ENCODE measurements around the gene TICRR. TPM values are rescaled to one million over a fixed set of nuclear protein-coding genes. Genes with fewer than 3 reads are reported as not detected.

The TICRR gene
- total and polyA plus RNA-seq, 4 donors, result under 0.01 to 7.3 (median 0.15) TPM

- no peak for DNase-seq (ENCODE audit: low spot score)
- Histone ChIP-seq H3K4me3 (ENCODE audit: low read depth in 1 of 3, low read length in 3 of 3) (no peak overlapping the region), H3K36me3 (ENCODE audit: control insufficient read depth in 4 of 4, insufficient read depth in 3 of 4, low read depth in 1 of 4, low read length in 3 of 4) (no peaks in the 10 kb centered on the region), H3K27me3 (ENCODE audit: control insufficient read depth in 4 of 4, insufficient read depth in 4 of 4, low read length in 3 of 4) (no peaks in the 10 kb centered on the region), H3K9ac (ENCODE audit: low read depth in 1 of 2, low read length in 2 of 2) (no peak overlapping the region), H3K4me1 (ENCODE audit: control insufficient read depth in 4 of 4, insufficient read depth in 4 of 4, low read length in 3 of 4) (no peaks in the 10 kb centered on the region), H3K27ac (ENCODE audit: low read depth in 1 of 2, low read length in 2 of 2) (no peak overlapping the region), H3K9me3 (ENCODE audit: control insufficient read depth in 4 of 4, low read length in 3 of 4) (no peaks in the 10 kb centered on the region)
- WGBS, result 97% methylated on average over 4 of the region's 4 CpGs
- no peak for TF ChIP-seq TAF1 (conservative IDR thresholded peaks at IDR 0.05)
- TF ChIP-seq ZBTB33 (IDR thresholded peaks at IDR 0.05), result no peak
- TF ChIP-seq JUND (IDR thresholded peaks at IDR 0.05), result no peak
- TF ChIP-seq FOXA1 (IDR thresholded peaks at IDR 0.05), result no peak
- no peak for TF ChIP-seq RXRA (IDR thresholded peaks at IDR 0.05)
- TF ChIP-seq RAD21 (IDR thresholded peaks at IDR 0.05), result no peak
- TF ChIP-seq, protein P1, sequence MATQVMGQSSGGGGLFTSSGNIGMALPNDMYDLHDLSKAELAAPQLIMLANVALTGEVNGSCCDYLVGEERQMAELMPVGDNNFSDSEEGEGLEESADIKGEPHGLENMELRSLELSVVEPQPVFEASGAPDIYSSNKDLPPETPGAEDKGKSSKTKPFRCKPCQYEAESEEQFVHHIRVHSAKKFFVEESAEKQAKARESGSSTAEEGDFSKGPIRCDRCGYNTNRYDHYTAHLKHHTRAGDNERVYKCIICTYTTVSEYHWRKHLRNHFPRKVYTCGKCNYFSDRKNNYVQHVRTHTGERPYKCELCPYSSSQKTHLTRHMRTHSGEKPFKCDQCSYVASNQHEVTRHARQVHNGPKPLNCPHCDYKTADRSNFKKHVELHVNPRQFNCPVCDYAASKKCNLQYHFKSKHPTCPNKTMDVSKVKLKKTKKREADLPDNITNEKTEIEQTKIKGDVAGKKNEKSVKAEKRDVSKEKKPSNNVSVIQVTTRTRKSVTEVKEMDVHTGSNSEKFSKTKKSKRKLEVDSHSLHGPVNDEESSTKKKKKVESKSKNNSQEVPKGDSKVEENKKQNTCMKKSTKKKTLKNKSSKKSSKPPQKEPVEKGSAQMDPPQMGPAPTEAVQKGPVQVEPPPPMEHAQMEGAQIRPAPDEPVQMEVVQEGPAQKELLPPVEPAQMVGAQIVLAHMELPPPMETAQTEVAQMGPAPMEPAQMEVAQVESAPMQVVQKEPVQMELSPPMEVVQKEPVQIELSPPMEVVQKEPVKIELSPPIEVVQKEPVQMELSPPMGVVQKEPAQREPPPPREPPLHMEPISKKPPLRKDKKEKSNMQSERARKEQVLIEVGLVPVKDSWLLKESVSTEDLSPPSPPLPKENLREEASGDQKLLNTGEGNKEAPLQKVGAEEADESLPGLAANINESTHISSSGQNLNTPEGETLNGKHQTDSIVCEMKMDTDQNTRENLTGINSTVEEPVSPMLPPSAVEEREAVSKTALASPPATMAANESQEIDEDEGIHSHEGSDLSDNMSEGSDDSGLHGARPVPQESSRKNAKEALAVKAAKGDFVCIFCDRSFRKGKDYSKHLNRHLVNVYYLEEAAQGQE (IDR thresholded peaks at IDR 0.05), result no peak
- no peak for TF ChIP-seq FOXA2 (IDR thresholded peaks at IDR 0.05)
- TF ChIP-seq GABPA (IDR thresholded peaks at IDR 0.05 in 1 of 2, conservative IDR thresholded peaks at IDR 0.05 in 1 of 2), result no peak
- TF ChIP-seq NR2F2 (IDR thresholded peaks at IDR 0.05), result no peak
- TF ChIP-seq HNF4G (IDR thresholded peaks at IDR 0.05), result no peak
- no peak for TF ChIP-seq HNF4A (conservative IDR thresholded peaks at IDR 0.05)
- TF ChIP-seq EGR1 (IDR thresholded peaks at IDR 0.05; ENCODE audit: low read depth in 2 of 2), result no peak
- TF ChIP-seq, protein P2, sequence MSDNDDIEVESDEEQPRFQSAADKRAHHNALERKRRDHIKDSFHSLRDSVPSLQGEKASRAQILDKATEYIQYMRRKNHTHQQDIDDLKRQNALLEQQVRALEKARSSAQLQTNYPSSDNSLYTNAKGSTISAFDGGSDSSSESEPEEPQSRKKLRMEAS (IDR thresholded peaks at IDR 0.05), result no peak
- TF ChIP-seq SP1 (IDR thresholded peaks at IDR 0.05), result no peak
- TF ChIP-seq, protein P3, sequence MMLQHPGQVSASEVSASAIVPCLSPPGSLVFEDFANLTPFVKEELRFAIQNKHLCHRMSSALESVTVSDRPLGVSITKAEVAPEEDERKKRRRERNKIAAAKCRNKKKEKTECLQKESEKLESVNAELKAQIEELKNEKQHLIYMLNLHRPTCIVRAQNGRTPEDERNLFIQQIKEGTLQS (IDR thresholded peaks at IDR 0.05), result no peak
- no peak for TF ChIP-seq YY1 (IDR thresholded peaks at IDR 0.05)
- TF ChIP-seq, protein P4, sequence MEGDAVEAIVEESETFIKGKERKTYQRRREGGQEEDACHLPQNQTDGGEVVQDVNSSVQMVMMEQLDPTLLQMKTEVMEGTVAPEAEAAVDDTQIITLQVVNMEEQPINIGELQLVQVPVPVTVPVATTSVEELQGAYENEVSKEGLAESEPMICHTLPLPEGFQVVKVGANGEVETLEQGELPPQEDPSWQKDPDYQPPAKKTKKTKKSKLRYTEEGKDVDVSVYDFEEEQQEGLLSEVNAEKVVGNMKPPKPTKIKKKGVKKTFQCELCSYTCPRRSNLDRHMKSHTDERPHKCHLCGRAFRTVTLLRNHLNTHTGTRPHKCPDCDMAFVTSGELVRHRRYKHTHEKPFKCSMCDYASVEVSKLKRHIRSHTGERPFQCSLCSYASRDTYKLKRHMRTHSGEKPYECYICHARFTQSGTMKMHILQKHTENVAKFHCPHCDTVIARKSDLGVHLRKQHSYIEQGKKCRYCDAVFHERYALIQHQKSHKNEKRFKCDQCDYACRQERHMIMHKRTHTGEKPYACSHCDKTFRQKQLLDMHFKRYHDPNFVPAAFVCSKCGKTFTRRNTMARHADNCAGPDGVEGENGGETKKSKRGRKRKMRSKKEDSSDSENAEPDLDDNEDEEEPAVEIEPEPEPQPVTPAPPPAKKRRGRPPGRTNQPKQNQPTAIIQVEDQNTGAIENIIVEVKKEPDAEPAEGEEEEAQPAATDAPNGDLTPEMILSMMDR (IDR thresholded peaks at IDR 0.05; ENCODE audit: low read depth, low read length, missing input control), result no peak
These were observed 17.7 kb downstream of the TICRR start for GRCh38 chr15:89593018-89593417.

All from liver (tissue), 9 donors.